HUDEP-2 (cell line): ENCODE measurements around the gene IKZF1.

Source experiments
- DNase-seq, 76 experiments: peaks; one replicate each; lab custom pipeline; 2025; ENCODE audit not compliant: unreplicated experiment in 76 of 76; lab: John Stamatoyannopoulos, UW

The IKZF1 gene

GRCh38 chr7:50304129-50304910 lies at the start of gene IKZF1:
IKZF1 (plus strand) TSS chr7:50304716; CDS start chr7:50319062, 14,346 bp downstream.
- DNase-seq: peak in 61 of 76 experiments; percentile 9 to 77 (median 50)

GRCh38 chr7:50261593-50261992 lies 42.9 kb upstream of the IKZF1 start:
- DNase-seq: no peak

- no peak for DNase-seq
These were observed 42.1 kb upstream of the IKZF1 start for GRCh38 chr7:50262446-50262845.

GRCh38 chr7:50262916-50263690 lies 41.4 kb upstream of the IKZF1 start:
- DNase-seq: peak in 13 of 76 experiments; percentile 2 to 22 (median 11)

- DNase-seq: no peak
These were observed 39.6 kb upstream of the IKZF1 start for GRCh38 chr7:50264908-50265307.

- no peak for DNase-seq
These were observed 38.4 kb upstream of the IKZF1 start for GRCh38 chr7:50265968-50266634.

GRCh38 chr7:50266635-50267386 lies 37.7 kb upstream of the IKZF1 start:
- DNase-seq: peak in 21 of 76 experiments; percentile 6 to 43 (median 18)

- DNase-seq: no peak
These were observed 36.9 kb upstream of the IKZF1 start for GRCh38 chr7:50267525-50268041.

GRCh38 chr7:50268223-50268622 lies 36.3 kb upstream of the IKZF1 start:
- no peak for DNase-seq

GRCh38 chr7:50268990-50269389 lies 35.5 kb upstream of the IKZF1 start:
- no peak for DNase-seq

GRCh38 chr7:50270531-50271018 lies 33.9 kb upstream of the IKZF1 start:
- no peak for DNase-seq

GRCh38 chr7:50272808-50273207 lies 31.7 kb upstream of the IKZF1 start:
- DNase-seq: peak in 1 of 76 experiments; percentile 1

GRCh38 chr7:50273301-50273700 lies 31.2 kb upstream of the IKZF1 start:
- no peak for DNase-seq

GRCh38 chr7:50273870-50274269 lies 30.6 kb upstream of the IKZF1 start:
- no peak for DNase-seq

GRCh38 chr7:50274361-50274760 lies 30.2 kb upstream of the IKZF1 start:
- no peak for DNase-seq

- DNase-seq: no peak
These were observed 29.1 kb upstream of the IKZF1 start for GRCh38 chr7:50275430-50275829.

GRCh38 chr7:50276483-50276882 lies 28.0 kb upstream of the IKZF1 start:
- peak in 28 of 76 experiments; percentile 1 to 43 (median 18) for DNase-seq

GRCh38 chr7:50278120-50278519 lies 26.4 kb upstream of the IKZF1 start:
- DNase-seq: no peak

- DNase-seq: no peak
These were observed 22.7 kb upstream of the IKZF1 start for GRCh38 chr7:50281680-50282445.
